GM12875 (cell line): Measurements from ENCODE around the gene C17orf67.

Experiments used
- H3K4me3 ChIP-seq: one replicate; pipeline ENCODE4 v1.5.1; 2011; ENCODE audit warnings: low read depth, low read length, control low read depth
- CTCF ChIP-seq: IDR thresholded peaks from 2 replicates; pipeline ENCODE4 v1.5.1; 2011; ENCODE audit warnings: low read depth, mild to moderate bottlenecking, control low read depth, inconsistent platforms, low read length, moderate library complexity, borderline replicate concordance; ENCODE audit not compliant: insufficient read depth

The C17orf67 gene

GRCh38 chr17:56870081-56870651, 36.4 kb upstream of the C17orf67 start:
- TF ChIP-seq CTCF = no peak
- H3K4me3 ChIP-seq = no peak overlapping the region

GRCh38 chr17:56868716-56869115, 35.0 kb upstream of the C17orf67 start:
- H3K4me3 ChIP-seq = no peak overlapping the region
- no peak for TF ChIP-seq CTCF

GRCh38 chr17:56867948-56868376, 34.2 kb upstream of the C17orf67 start:
- no peak overlapping the region for H3K4me3 ChIP-seq
- TF ChIP-seq CTCF = no peak

GRCh38 chr17:56866496-56866895, 32.8 kb upstream of the C17orf67 start:
- no peak overlapping the region for H3K4me3 ChIP-seq
- TF ChIP-seq CTCF = no peak

- H3K4me3 ChIP-seq = no peak overlapping the region
- no peak for TF ChIP-seq CTCF
Observed at GRCh38 chr17:56866076-56866475, 32.4 kb upstream of the C17orf67 start.

- no peak overlapping the region for H3K4me3 ChIP-seq
- TF ChIP-seq CTCF = no peak
Observed at GRCh38 chr17:56863974-56864373, 30.3 kb upstream of the C17orf67 start.

GRCh38 chr17:56861899-56862298, 28.2 kb upstream of the C17orf67 start:
- no peak overlapping the region for H3K4me3 ChIP-seq
- TF ChIP-seq CTCF = no peak
